WTC11 (cell line): ENCODE data around the gene CHRM3. TPM values are rescaled to one million over a fixed set of nuclear protein-coding genes. Genes with fewer than 3 reads are reported as not detected.

Experiments used
- ATAC-seq: fragments of 200-7000 bp; cut with Tn5 transposase; 2 replicates; pipeline ENCODE4 v1.10.0; 2021; ENCODE audit warnings: mild to moderate bottlenecking, moderate library complexity
- CTCF ChIA-PET: fragments of 300-600 bp; sonication (Branson Sonifier 250); formaldehyde crosslinking; loops from one replicate; lab custom pipeline; 2021; ENCODE audit warnings: antibody characterized with exemption; lab: Charles Lee
- POLR2A ChIA-PET: fragments of 350-600 bp; sonication (Branson Sonifier 250); formaldehyde crosslinking; loops from one replicate; lab custom pipeline; 2021; ENCODE audit warnings: antibody characterized with exemption; lab: Charles Lee
- DNase-seq: peaks from one replicate; pipeline ENCODE4 v3.0.0; 2021; ENCODE audit warnings: low spot score
- H3K27ac Mint-ChIP-seq: 2 replicates; pipeline ENCODE4 v1.8.0; 2021; ENCODE audit warnings: mixed read lengths
- H3K27me3 Mint-ChIP-seq: 2 replicates; pipeline ENCODE4 v1.8.0; 2021; ENCODE audit warnings: low read depth, mild to moderate bottlenecking, moderate library complexity, mixed read lengths
- H3K36me3 Mint-ChIP-seq: 2 replicates; pipeline ENCODE4 v1.8.0; 2021; ENCODE audit warnings: mixed read lengths
- H3K4me1 Mint-ChIP-seq: 2 replicates; pipeline ENCODE4 v1.8.0; 2022; ENCODE audit warnings: mixed read lengths
- H3K4me3 Mint-ChIP-seq: 2 replicates; pipeline ENCODE4 v1.8.0; 2021; ENCODE audit warnings: mild to moderate bottlenecking, moderate library complexity, mixed read lengths
- H3K9me3 Mint-ChIP-seq: 2 replicates; pipeline ENCODE4 v1.8.0; 2021; ENCODE audit warnings: mixed read lengths
- ATF3 ChIP-seq: sonication (generic); formaldehyde crosslinking; conservative IDR thresholded peaks from 2 replicates; pipeline ENCODE4 v1.8.1; 2022; ENCODE audit warnings: mild to moderate bottlenecking, missing genetic modification reagents
- CDX4 ChIP-seq: fragments of 250-450 bp; sonication (Bioruptor Pico); IDR thresholded peaks from 2 replicates; pipeline ENCODE4 v1.9.0; 2021; ENCODE audit warnings: moderate library complexity, mild to moderate bottlenecking, inconsistent platforms, borderline replicate concordance
- E2F1 ChIP-seq: sonication (generic); formaldehyde crosslinking; IDR thresholded peaks from 2 replicates; pipeline ENCODE4 v1.8.0; 2022; ENCODE audit warnings: mild to moderate bottlenecking, missing genetic modification reagents
- ELF4 ChIP-seq: sonication (generic); formaldehyde crosslinking; IDR thresholded peaks from 2 replicates; pipeline ENCODE4 v1.8.1; 2022; ENCODE audit warnings: low read depth, mild to moderate bottlenecking, moderate library complexity, missing genetic modification reagents
- FOXJ3 ChIP-seq: sonication (generic); formaldehyde crosslinking; IDR thresholded peaks from 2 replicates; pipeline ENCODE4 v1.9.0; 2021; ENCODE audit warnings: missing genetic modification reagents, mild to moderate bottlenecking, borderline replicate concordance
- GTF2I ChIP-seq: fragments of 250-450 bp; sonication (Bioruptor Pico); conservative IDR thresholded peaks from 2 replicates; pipeline ENCODE4 v1.4.0; 2021; ENCODE audit warnings: mild to moderate bottlenecking
- IRF2 ChIP-seq: sonication (generic); formaldehyde crosslinking; IDR thresholded peaks from 2 replicates; pipeline ENCODE4 v1.8.0; 2022; ENCODE audit warnings: low read depth, missing genetic modification reagents, borderline replicate concordance
- JUN ChIP-seq: sonication (generic); formaldehyde crosslinking; IDR thresholded peaks from 2 replicates; pipeline ENCODE4 v1.8.0; 2023; ENCODE audit warnings: mild to moderate bottlenecking, missing genetic modification reagents
- MLX ChIP-seq: sonication (generic); formaldehyde crosslinking; IDR thresholded peaks from 2 replicates; pipeline ENCODE4 v1.8.1; 2023; ENCODE audit warnings: mild to moderate bottlenecking, missing genetic modification reagents, moderate library complexity
- NFE2L1 ChIP-seq: sonication (generic); formaldehyde crosslinking; IDR thresholded peaks from 2 replicates; pipeline ENCODE4 v1.8.1; 2023; ENCODE audit warnings: missing genetic modification reagents
- NFYB ChIP-seq: sonication (generic); formaldehyde crosslinking; conservative IDR thresholded peaks from 2 replicates; pipeline ENCODE4 v1.8.0; 2022; ENCODE audit warnings: low read depth, missing genetic modification reagents
- NR3C1 ChIP-seq: sonication (generic); formaldehyde crosslinking; conservative IDR thresholded peaks from 2 replicates; pipeline ENCODE4 v1.8.1; 2023; ENCODE audit warnings: low read depth, mild to moderate bottlenecking, missing genetic modification reagents
- RORB ChIP-seq: fragments of 250-450 bp; sonication (Bioruptor Pico); IDR thresholded peaks from 2 replicates; pipeline ENCODE4 v1.9.0; 2021; ENCODE audit warnings: mild to moderate bottlenecking
- SOX15 ChIP-seq: fragments of 250-450 bp; sonication (Bioruptor Pico); IDR thresholded peaks from 2 replicates; pipeline ENCODE4 v1.9.0; 2021; ENCODE audit warnings: mild to moderate bottlenecking
- STAT6 ChIP-seq: sonication (generic); formaldehyde crosslinking; conservative IDR thresholded peaks from 2 replicates; pipeline ENCODE4 v1.8.1; 2023; ENCODE audit warnings: mild to moderate bottlenecking, low read depth, missing genetic modification reagents, moderate library complexity
- TEAD1 ChIP-seq: sonication (generic); formaldehyde crosslinking; IDR thresholded peaks from 2 replicates; pipeline ENCODE4 v1.8.0; 2022; ENCODE audit warnings: mild to moderate bottlenecking, missing genetic modification reagents
- TP53 ChIP-seq: sonication (generic); formaldehyde crosslinking; IDR thresholded peaks from 2 replicates; pipeline ENCODE4 v1.8.1; 2023; ENCODE audit warnings: mild to moderate bottlenecking, missing genetic modification reagents
- USF1 ChIP-seq: sonication (generic); formaldehyde crosslinking; IDR thresholded peaks from 2 replicates; pipeline ENCODE4 v1.8.0; 2022; ENCODE audit warnings: mild to moderate bottlenecking, missing genetic modification reagents
- USF2 ChIP-seq: sonication (generic); formaldehyde crosslinking; IDR thresholded peaks from 2 replicates; pipeline ENCODE4 v1.8.1; 2023; ENCODE audit warnings: mild to moderate bottlenecking, missing genetic modification reagents, moderate library complexity
- ZNF512 ChIP-seq: sonication (generic); formaldehyde crosslinking; IDR thresholded peaks from 2 replicates; pipeline ENCODE4 v1.8.1; 2022; ENCODE audit warnings: missing genetic modification reagents, borderline replicate concordance
- ZNF671 ChIP-seq: fragments of 250-450 bp; sonication (Bioruptor Pico); IDR thresholded peaks from 2 replicates; pipeline ENCODE4 v1.8.0; 2021; ENCODE audit warnings: mild to moderate bottlenecking
- ZSCAN18 ChIP-seq: fragments of 250-450 bp; sonication (Bioruptor Pico); IDR thresholded peaks from 2 replicates; pipeline ENCODE4 v2.1.2; 2022; ENCODE audit warnings: mild to moderate bottlenecking, moderate library complexity
- total RNA-seq: library from RNA; stranded (reverse); gene quantifications from 3 replicates; pipeline ENCODE4 v1.2.3, GENCODE V29; 2021

Gene CHRM3
- total RNA-seq, 1 experiment from 2014 or later = 6.9 TPM

- no peak for TF ChIP-seq ZNF512 (CRISPR knock-in tag)
- no peak for TF ChIP-seq ATF3 (CRISPR knock-in tag)
- no peak for TF ChIP-seq MLX (CRISPR knock-in tag)
- TF ChIP-seq FOXJ3 (CRISPR knock-in tag) = no peak
- TF ChIP-seq NFE2L1 = no peak
- no peak for TF ChIP-seq STAT6 (CRISPR knock-in tag)
- no peak for TF ChIP-seq ZNF671
- no peak for TF ChIP-seq TP53 (CRISPR knock-in tag)
- TF ChIP-seq USF2 (CRISPR knock-in tag) = no peak
Measured at GRCh38 chr1:239413916-239414315, 27.5 kb downstream of the CHRM3 start (continued).

- Mint-ChIP-seq H3K36me3 (0 out of 2 replicates have a peak, but pooled peaks cover 3% of the 10 kb centered on the region), H3K4me3 (no peak overlapping the region), H3K27ac (no peak overlapping the region), H3K27me3 (no peaks in the 10 kb centered on the region), H3K4me1 (no peaks in the 10 kb centered on the region)
- POLR2A ChIA-PET = no interaction called here
- TF ChIP-seq FOXJ3 (CRISPR knock-in tag) (no peak), GTF2I (CRISPR knock-in tag) (no peak), NFYB (no peak), ZSCAN18 (CRISPR knock-in tag) (no peak), ELF4 (no peak), RORB (no peak), NR3C1 (CRISPR knock-in tag) (no peak), JUN (no peak), TEAD1 (CRISPR knock-in tag) (no peak), USF1 (CRISPR knock-in tag) (no peak), CDX4 (CRISPR knock-in tag) (no peak), E2F1 (CRISPR knock-in tag) (no peak), SOX15 (no peak), IRF2 (CRISPR knock-in tag) (no peak)
- TF ChIP-seq, all 79 proteins: peak for 0
- ATAC-seq (no peak), DNase-seq (no peak)
- CTCF ChIA-PET = no interaction called here
- peaks cover 3% of the 10 kb centered on the region; the same call in 1 of the 2 replicates for H3K9me3 Mint-ChIP-seq
Measured at GRCh38 chr1:239417221-239417620, 30.9 kb downstream of the CHRM3 start.
